ENCODE results near the gene MAPKBP1.

- TF ChIP-seq, protein P1, sequence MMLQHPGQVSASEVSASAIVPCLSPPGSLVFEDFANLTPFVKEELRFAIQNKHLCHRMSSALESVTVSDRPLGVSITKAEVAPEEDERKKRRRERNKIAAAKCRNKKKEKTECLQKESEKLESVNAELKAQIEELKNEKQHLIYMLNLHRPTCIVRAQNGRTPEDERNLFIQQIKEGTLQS (CRISPR knock-in tag; IDR thresholded peaks at IDR 0.05): no peak
- TF ChIP-seq KDM1A (CRISPR knock-in tag; IDR thresholded peaks at IDR 0.05): no peak
- TF ChIP-seq CEBPB (IDR thresholded peaks at IDR 0.05; ENCODE audit: borderline replicate concordance, low read depth, low read length): no peak
- TF ChIP-seq POLR2AphosphoS5 (IDR thresholded peaks at IDR 0.05; ENCODE audit: low read depth, low read length): no peak
- TF ChIP-seq ZNF460 (CRISPR knock-in tag; IDR thresholded peaks at IDR 0.05; ENCODE audit: borderline replicate concordance): no peak
- TF ChIP-seq JARID2 (CRISPR knock-in tag; IDR thresholded peaks at IDR 0.05; ENCODE audit: insufficient replicate concordance): no peak
- TF ChIP-seq, protein P2, sequence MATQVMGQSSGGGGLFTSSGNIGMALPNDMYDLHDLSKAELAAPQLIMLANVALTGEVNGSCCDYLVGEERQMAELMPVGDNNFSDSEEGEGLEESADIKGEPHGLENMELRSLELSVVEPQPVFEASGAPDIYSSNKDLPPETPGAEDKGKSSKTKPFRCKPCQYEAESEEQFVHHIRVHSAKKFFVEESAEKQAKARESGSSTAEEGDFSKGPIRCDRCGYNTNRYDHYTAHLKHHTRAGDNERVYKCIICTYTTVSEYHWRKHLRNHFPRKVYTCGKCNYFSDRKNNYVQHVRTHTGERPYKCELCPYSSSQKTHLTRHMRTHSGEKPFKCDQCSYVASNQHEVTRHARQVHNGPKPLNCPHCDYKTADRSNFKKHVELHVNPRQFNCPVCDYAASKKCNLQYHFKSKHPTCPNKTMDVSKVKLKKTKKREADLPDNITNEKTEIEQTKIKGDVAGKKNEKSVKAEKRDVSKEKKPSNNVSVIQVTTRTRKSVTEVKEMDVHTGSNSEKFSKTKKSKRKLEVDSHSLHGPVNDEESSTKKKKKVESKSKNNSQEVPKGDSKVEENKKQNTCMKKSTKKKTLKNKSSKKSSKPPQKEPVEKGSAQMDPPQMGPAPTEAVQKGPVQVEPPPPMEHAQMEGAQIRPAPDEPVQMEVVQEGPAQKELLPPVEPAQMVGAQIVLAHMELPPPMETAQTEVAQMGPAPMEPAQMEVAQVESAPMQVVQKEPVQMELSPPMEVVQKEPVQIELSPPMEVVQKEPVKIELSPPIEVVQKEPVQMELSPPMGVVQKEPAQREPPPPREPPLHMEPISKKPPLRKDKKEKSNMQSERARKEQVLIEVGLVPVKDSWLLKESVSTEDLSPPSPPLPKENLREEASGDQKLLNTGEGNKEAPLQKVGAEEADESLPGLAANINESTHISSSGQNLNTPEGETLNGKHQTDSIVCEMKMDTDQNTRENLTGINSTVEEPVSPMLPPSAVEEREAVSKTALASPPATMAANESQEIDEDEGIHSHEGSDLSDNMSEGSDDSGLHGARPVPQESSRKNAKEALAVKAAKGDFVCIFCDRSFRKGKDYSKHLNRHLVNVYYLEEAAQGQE (IDR thresholded peaks at IDR 0.05; ENCODE audit: borderline replicate concordance in 1 of 2, low read depth in 1 of 2, low read length in 2 of 2): no peak
- TF ChIP-seq DR1 (CRISPR knock-in tag; IDR thresholded peaks at IDR 0.05): no peak
- TF ChIP-seq, protein P3, sequence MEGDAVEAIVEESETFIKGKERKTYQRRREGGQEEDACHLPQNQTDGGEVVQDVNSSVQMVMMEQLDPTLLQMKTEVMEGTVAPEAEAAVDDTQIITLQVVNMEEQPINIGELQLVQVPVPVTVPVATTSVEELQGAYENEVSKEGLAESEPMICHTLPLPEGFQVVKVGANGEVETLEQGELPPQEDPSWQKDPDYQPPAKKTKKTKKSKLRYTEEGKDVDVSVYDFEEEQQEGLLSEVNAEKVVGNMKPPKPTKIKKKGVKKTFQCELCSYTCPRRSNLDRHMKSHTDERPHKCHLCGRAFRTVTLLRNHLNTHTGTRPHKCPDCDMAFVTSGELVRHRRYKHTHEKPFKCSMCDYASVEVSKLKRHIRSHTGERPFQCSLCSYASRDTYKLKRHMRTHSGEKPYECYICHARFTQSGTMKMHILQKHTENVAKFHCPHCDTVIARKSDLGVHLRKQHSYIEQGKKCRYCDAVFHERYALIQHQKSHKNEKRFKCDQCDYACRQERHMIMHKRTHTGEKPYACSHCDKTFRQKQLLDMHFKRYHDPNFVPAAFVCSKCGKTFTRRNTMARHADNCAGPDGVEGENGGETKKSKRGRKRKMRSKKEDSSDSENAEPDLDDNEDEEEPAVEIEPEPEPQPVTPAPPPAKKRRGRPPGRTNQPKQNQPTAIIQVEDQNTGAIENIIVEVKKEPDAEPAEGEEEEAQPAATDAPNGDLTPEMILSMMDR (CRISPR knock-in tag; IDR thresholded peaks at IDR 0.05): no peak
- no peak for TF ChIP-seq MATR3 (CRISPR knock-in tag; IDR thresholded peaks at IDR 0.05)
- no peak for TF ChIP-seq CHCHD3 (CRISPR knock-in tag; IDR thresholded peaks at IDR 0.05)
- no peak for TF ChIP-seq CC2D1A (CRISPR knock-in tag; IDR thresholded peaks at IDR 0.05)
Observed at GRCh38 chr15:41735046-41735445, 39.2 kb upstream of the MAPKBP1 start.
